Left lung (tissue), 10 donors: ENCODE data around the gene BORA. TPM values are rescaled to one million over a fixed set of nuclear protein-coding genes. Genes with fewer than 3 reads are reported as not detected.

ENCODE experiments used
- ATAC-seq: fragments of 200-7000 bp; cut with Tn5 transposase; one replicate; pipeline ENCODE4 v1.9.1; 2020; ENCODE audit warnings: moderate library complexity
- DNase-seq, 4 donors: peaks; one replicate each; pipeline ENCODE4 v3.0.0-alpha.2; 2013 to 2020
- H3K27ac ChIP-seq, 2 donors: fragments of 200-600 bp; sonication (generic) in 1 of 2; one replicate each; pipeline versions ENCODE4 v1.5.0 to v1.8.0; 2020 to 2021
- H3K27me3 ChIP-seq, 2 donors: fragments of 200-600 bp; sonication (generic) in 1 of 2; one replicate each; pipeline versions ENCODE4 v1.5.0 to v1.8.0; 2020 to 2021
- H3K36me3 ChIP-seq, 2 donors: fragments of 200-600 bp; sonication (generic) in 1 of 2; one replicate each; pipeline versions ENCODE4 v1.5.0 to v1.8.0; 2020 to 2021
- H3K4me1 ChIP-seq, 2 donors: fragments of 200-600 bp; one replicate each; pipeline ENCODE4 v1.8.0; 2021
- H3K4me3 ChIP-seq, 2 donors: fragments of 200-600 bp; sonication (generic) in 1 of 2; one replicate each; pipeline versions ENCODE4 v1.5.0 to v1.8.0; 2020 to 2021; ENCODE audit warnings: mild to moderate bottlenecking in 1 of 2
- H3K9me3 ChIP-seq, 2 donors: fragments of 200-600 bp; sonication (generic) in 1 of 2; one replicate each; pipeline versions ENCODE4 v1.5.0 to v1.8.0; 2020 to 2021
- CTCF ChIP-seq, 2 donors: fragments of 200-600 bp; sonication (generic) in 1 of 2; IDR thresholded peaks; one replicate each; pipeline versions ENCODE4 v1.5.0 to v1.8.0; 2021; ENCODE audit warnings: antibody characterized with exemption in 2 of 2
- intact Hi-C, 2 donors: fragments of 100-400 bp; cut with DNase I; formaldehyde crosslinking; loops; one replicate each; pipeline versions ENCODE4 v1.11.2 to v1.14.2; 2022
- polyA plus RNA-seq, 6 donors: library from polyadenylated mRNA; unstranded; fragments of 120-200 nt; gene quantifications; one replicate each; pipeline ENCODE4 v1.2.1, GENCODE V29; 2013; ENCODE audit not compliant: insufficient read length in 6 of 6
- total RNA-seq, 2 donors: library from RNA; stranded (reverse); fragmentation: NEBNext Ultra II Directional; extraction: Animal tissue kit (Norgen Biotek cat#: 25700); gene quantifications; one replicate each; pipeline ENCODE4 v1.2.1, GENCODE V29; 2021
- donor health status: DM: no; HTN: yes; CAD: no.
- donor health status: DM: no; HTN: no; CAD: no.

The BORA gene
- total and polyA plus RNA-seq, 8 donors = 4.5 to 16.7 (median 10.1) TPM

GRCh38 chr13:72737033-72737432 lies 9.3 kb downstream of the BORA start:
- ATAC-seq (no peak), DNase-seq (no peak)
- Histone ChIP-seq H3K9me3 (no peaks in the 10 kb centered on the region), H3K4me3 (no peak overlapping the region), H3K36me3 (peaks cover 0 to 43% of the 10 kb centered on the region in 2 donors), H3K27me3 (no peaks in the 10 kb centered on the region), H3K27ac (no peak overlapping the region), H3K4me1 (no peaks in the 10 kb centered on the region)
- no peak for TF ChIP-seq CTCF (IDR thresholded peaks at IDR 0.05)
- intact Hi-C loops = no loop called here

- no peaks in the 10 kb centered on the region for H3K4me1 ChIP-seq
- H3K9me3 ChIP-seq = no peaks in the 10 kb centered on the region
- no peak overlapping the region for H3K4me3 ChIP-seq
- intact Hi-C loops = no loop called here
- no peaks in the 10 kb centered on the region for H3K27me3 ChIP-seq
- peaks cover 0 to 41% of the 10 kb centered on the region in 2 donors for H3K36me3 ChIP-seq
- no peak for TF ChIP-seq CTCF (IDR thresholded peaks at IDR 0.05)
- DNase-seq (no peak), ATAC-seq (no peak)
- no peak overlapping the region for H3K27ac ChIP-seq
Measured at GRCh38 chr13:72740015-72740414, 12.3 kb downstream of the BORA start.

GRCh38 chr13:72745260-72745659 lies 17.5 kb downstream of the BORA start:
- intact Hi-C loops = no loop called here
- no peak overlapping the region for H3K27ac ChIP-seq
- TF ChIP-seq CTCF (IDR thresholded peaks at IDR 0.05) = no peak
- DNase-seq = no peak
- H3K4me3 ChIP-seq = no peak overlapping the region
- H3K36me3 ChIP-seq = peaks cover 0 to 63% of the 10 kb centered on the region in 2 donors
- H3K4me1 ChIP-seq = no peaks in the 10 kb centered on the region
- ATAC-seq = no peak
- no peaks in the 10 kb centered on the region for H3K27me3 ChIP-seq
- no peaks in the 10 kb centered on the region for H3K9me3 ChIP-seq

- Histone ChIP-seq H3K27me3 (no peaks in the 10 kb centered on the region), H3K4me3 (no peak overlapping the region), H3K27ac (no peak overlapping the region), H3K9me3 (no peaks in the 10 kb centered on the region), H3K4me1 (no peaks in the 10 kb centered on the region), H3K36me3 (peaks cover 0 to 83% of the 10 kb centered on the region in 2 donors)
- DNase-seq (no peak), ATAC-seq (no peak)
- no peak for TF ChIP-seq CTCF (IDR thresholded peaks at IDR 0.05)
- intact Hi-C loops = no loop called here
Measured at GRCh38 chr13:72751220-72751619, 23.5 kb downstream of the BORA start.

- intact Hi-C loops = no loop called here
- no peak for TF ChIP-seq CTCF (IDR thresholded peaks at IDR 0.05)
- no peaks in the 10 kb centered on the region for H3K4me1 ChIP-seq
- H3K27me3 ChIP-seq = no peaks in the 10 kb centered on the region
- H3K9me3 ChIP-seq = no peaks in the 10 kb centered on the region
- H3K36me3 ChIP-seq = peaks cover 0 to 84% of the 10 kb centered on the region in 2 donors
- no peak overlapping the region for H3K27ac ChIP-seq
- ATAC-seq (no peak), DNase-seq (no peak)
- no peak overlapping the region for H3K4me3 ChIP-seq
Measured at GRCh38 chr13:72754111-72754510, 26.4 kb downstream of the BORA start.
